HepG2 (cell line): ENCODE data around the gene FGGY. TPM values are rescaled to one million over a fixed set of nuclear protein-coding genes. Genes with fewer than 3 reads are reported as not detected.

Experiments
- ARNTL ChIP-seq: sonication (generic); formaldehyde crosslinking; IDR thresholded peaks from 2 replicates; pipeline ENCODE4 v1.4.0; 2020; ENCODE audit warnings: mild to moderate bottlenecking, missing genetic modification reagents
- ELF4 ChIP-seq: sonication (generic); formaldehyde crosslinking; IDR thresholded peaks from 2 replicates; pipeline ENCODE4 v1.5.0; 2020; ENCODE audit warnings: missing genetic modification reagents, mild to moderate bottlenecking, moderate library complexity, borderline replicate concordance
- HHEX ChIP-seq: IDR thresholded peaks from 2 replicates; pipeline ENCODE4 v1.6.1; 2016; ENCODE audit warnings: control low read depth
- JARID2 ChIP-seq: sonication (generic); formaldehyde crosslinking; IDR thresholded peaks from 2 replicates; pipeline ENCODE4 v1.8.1; 2023; ENCODE audit warnings: missing genetic modification reagents, inconsistent platforms; ENCODE audit not compliant: insufficient replicate concordance
- KDM5A ChIP-seq: fragments of 200-600 bp; sonication (generic); IDR thresholded peaks from 2 replicates; pipeline ENCODE4 v1.7.0; 2018; ENCODE audit warnings: antibody characterized with exemption, mild to moderate bottlenecking, low read length, borderline replicate concordance
- NCOA2 ChIP-seq: sonication (generic); formaldehyde crosslinking; IDR thresholded peaks from 2 replicates; pipeline ENCODE4 v1.8.0; 2022; ENCODE audit warnings: inconsistent platforms
- RFX1 ChIP-seq: fragments of 450-650 bp; IDR thresholded peaks from 2 replicates; pipeline ENCODE4 v1.6.1; 2017
- SNAPC2 ChIP-seq: sonication (generic); formaldehyde crosslinking; IDR thresholded peaks from 2 replicates; pipeline ENCODE4 v1.8.1; 2022; ENCODE audit warnings: mild to moderate bottlenecking, missing genetic modification reagents
- TCF12 ChIP-seq, 2 experiments: fragments of 450-650 bp in 1 of 2; sonication (generic) in 1 of 2; formaldehyde crosslinking in 1 of 2; IDR thresholded peaks; 2 replicates each; pipeline versions ENCODE4 v1.6.1 to v1.8.0; 2017 to 2022; ENCODE audit warnings: antibody characterized with exemption in 1 of 2, mild to moderate bottlenecking in 1 of 2, missing genetic modification reagents in 1 of 2, moderate library complexity in 1 of 2
- TSC22D2 ChIP-seq: sonication (generic); formaldehyde crosslinking; IDR thresholded peaks from 2 replicates; pipeline ENCODE4 v1.5.1; 2020; ENCODE audit warnings: missing genetic modification reagents, mild to moderate bottlenecking, borderline replicate concordance
- YY1 ChIP-seq: IDR thresholded peaks from 2 replicates; pipeline ENCODE4 v1.6.1; 2011; ENCODE audit warnings: low read length, low read depth, moderate library complexity, mild to moderate bottlenecking; ENCODE audit not compliant: insufficient read depth, insufficient replicate concordance
- ZNF234 ChIP-seq: sonication (generic); formaldehyde crosslinking; conservative IDR thresholded peaks from 2 replicates; pipeline ENCODE4 v1.5.1; 2020; ENCODE audit warnings: mild to moderate bottlenecking, missing genetic modification reagents
- ZNF256 ChIP-seq: sonication (generic); formaldehyde crosslinking; conservative IDR thresholded peaks from 2 replicates; pipeline ENCODE4 v1.4.0; 2020; ENCODE audit warnings: missing genetic modification reagents
- ZNF530 ChIP-seq: sonication (generic); formaldehyde crosslinking; IDR thresholded peaks from 2 replicates; pipeline ENCODE4 v1.5.0; 2020; ENCODE audit warnings: low read depth, mild to moderate bottlenecking, missing genetic modification reagents
- ZNF589 ChIP-seq: sonication (generic); formaldehyde crosslinking; conservative IDR thresholded peaks from 2 replicates; pipeline ENCODE4 v1.8.0; 2022; ENCODE audit warnings: mild to moderate bottlenecking, moderate library complexity, missing genetic modification reagents
- ZNF646 ChIP-seq: sonication (generic); formaldehyde crosslinking; IDR thresholded peaks from 2 replicates; pipeline ENCODE4 v1.9.0; 2021; ENCODE audit warnings: mild to moderate bottlenecking, missing genetic modification reagents
- ZNF788 ChIP-seq: sonication (generic); formaldehyde crosslinking; IDR thresholded peaks from 2 replicates; pipeline ENCODE4 v1.5.0; 2020; ENCODE audit warnings: mild to moderate bottlenecking, missing genetic modification reagents, borderline replicate concordance
- polyA plus RNA-seq, 8 experiments: library from polyadenylated mRNA; depleted of rRNA in 3 of 8; stranded (reverse) in 7 of 8; unstranded in 1 of 8; fragments of >200 nt; fragmentation: Illumina TruSeq in 4 of 8; extraction: Trizol in 4 of 8; gene quantifications; 2 replicates each; pipeline versions ENCODE4 v1.2.1 to v1.2.3, GENCODE V29; 2011 to 2016; ENCODE audit warnings: low read depth in 4 of 8, missing spikeins in 1 of 8, mixed read lengths in 1 of 8; ENCODE audit not compliant: insufficient read depth in 1 of 8
- total RNA-seq, 5 experiments: library from RNA; depleted of rRNA; stranded (reverse); fragments of >200 nt; fragmentation: Illumina TruSeq; extraction: Trizol; gene quantifications; 2 replicates each; pipeline ENCODE4 v1.2.3, GENCODE V29; 2016; ENCODE audit warnings: low read depth in 1 of 5
- TF ChIP-seq, protein P1 (sequence below): sonication (generic); formaldehyde crosslinking; conservative IDR thresholded peaks from 2 replicates; pipeline ENCODE4 v1.8.1; 2023; ENCODE audit warnings: missing genetic modification reagents
- TF ChIP-seq, protein P2 (sequence below): sonication (generic); formaldehyde crosslinking; IDR thresholded peaks from 2 replicates; pipeline ENCODE4 v1.5.1; 2020; ENCODE audit warnings: mild to moderate bottlenecking, missing genetic modification reagents

Gene FGGY
- total and polyA plus RNA-seq, 2 of the 13 experiments (the other 11 are each of a cell fraction or from before 2014, with no cell fraction given), result 15.7 to 27.5 TPM

GRCh38 chr1:59730759-59731478 is 434.0 kb downstream of the FGGY start (continued):
- TF ChIP-seq TCF12 (IDR thresholded peaks at IDR 0.05) (no peak), TCF12 (CRISPR knock-in tag; IDR thresholded peaks at IDR 0.05) (no peak), ZNF530 (no peak), ZNF589 (CRISPR knock-in tag) (no peak), RFX1 (no peak), SNAPC2 (CRISPR knock-in tag) (0 out of 2 replicates have a peak, but pooled peaks have one; percentile 28), ZNF646 (CRISPR knock-in tag) (no peak), JARID2 (peak; percentile 22), KDM5A (no peak; the same call in 1 of the 2 replicates), HHEX (CRISPR knock-in tag) (no peak), ELF4 (CRISPR knock-in tag) (no peak), NCOA2 (CRISPR knock-in tag) (peak; percentile 59), ARNTL (CRISPR knock-in tag) (no peak), ZNF234 (CRISPR knock-in tag) (no peak), ZNF788 (CRISPR knock-in tag) (0 out of 2 replicates have a peak, but pooled peaks have one; percentile 37), TSC22D2 (CRISPR knock-in tag) (no peak), YY1 (no peak), ZNF256 (CRISPR knock-in tag) (no peak)
- TF ChIP-seq, protein P1, sequence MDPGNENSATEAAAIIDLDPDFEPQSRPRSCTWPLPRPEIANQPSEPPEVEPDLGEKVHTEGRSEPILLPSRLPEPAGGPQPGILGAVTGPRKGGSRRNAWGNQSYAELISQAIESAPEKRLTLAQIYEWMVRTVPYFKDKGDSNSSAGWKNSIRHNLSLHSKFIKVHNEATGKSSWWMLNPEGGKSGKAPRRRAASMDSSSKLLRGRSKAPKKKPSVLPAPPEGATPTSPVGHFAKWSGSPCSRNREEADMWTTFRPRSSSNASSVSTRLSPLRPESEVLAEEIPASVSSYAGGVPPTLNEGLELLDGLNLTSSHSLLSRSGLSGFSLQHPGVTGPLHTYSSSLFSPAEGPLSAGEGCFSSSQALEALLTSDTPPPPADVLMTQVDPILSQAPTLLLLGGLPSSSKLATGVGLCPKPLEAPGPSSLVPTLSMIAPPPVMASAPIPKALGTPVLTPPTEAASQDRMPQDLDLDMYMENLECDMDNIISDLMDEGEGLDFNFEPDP (CRISPR knock-in tag), result no peak
- TF ChIP-seq, protein P2, sequence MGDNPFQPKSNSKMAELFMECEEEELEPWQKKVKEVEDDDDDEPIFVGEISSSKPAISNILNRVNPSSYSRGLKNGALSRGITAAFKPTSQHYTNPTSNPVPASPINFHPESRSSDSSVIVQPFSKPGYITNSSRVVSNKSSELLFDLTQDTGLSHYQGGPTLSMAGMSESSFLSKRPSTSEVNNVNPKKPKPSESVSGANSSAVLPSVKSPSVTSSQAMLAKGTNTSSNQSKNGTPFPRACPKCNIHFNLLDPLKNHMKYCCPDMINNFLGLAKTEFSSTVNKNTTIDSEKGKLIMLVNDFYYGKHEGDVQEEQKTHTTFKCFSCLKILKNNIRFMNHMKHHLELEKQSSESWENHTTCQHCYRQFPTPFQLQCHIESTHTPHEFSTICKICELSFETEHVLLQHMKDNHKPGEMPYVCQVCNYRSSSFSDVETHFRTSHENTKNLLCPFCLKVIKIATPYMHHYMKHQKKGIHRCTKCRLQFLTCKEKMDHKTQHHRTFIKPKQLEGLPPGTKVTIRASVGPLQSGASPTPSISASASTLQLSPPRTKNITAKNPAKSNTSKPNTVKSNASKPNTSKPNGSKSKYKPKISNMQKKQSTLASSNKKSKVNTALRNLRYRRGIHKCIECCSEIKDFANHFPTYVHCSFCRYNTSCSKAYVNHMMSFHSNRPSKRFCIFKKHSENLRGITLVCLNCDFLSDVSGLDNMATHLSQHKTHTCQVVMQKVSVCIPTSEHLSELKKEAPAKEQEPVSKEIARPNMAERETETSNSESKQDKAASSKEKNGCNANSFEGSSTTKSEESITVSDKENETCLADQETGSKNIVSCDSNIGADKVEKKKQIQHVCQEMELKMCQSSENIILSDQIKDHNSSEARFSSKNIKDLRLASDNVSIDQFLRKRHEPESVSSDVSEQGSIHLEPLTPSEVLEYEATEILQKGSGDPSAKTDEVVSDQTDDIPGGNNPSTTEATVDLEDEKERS (CRISPR knock-in tag), result no peak
